ENCODE measurements around the gene FAXC.

FAXC gene

GRCh38 chr6:99349171-99350141, at the start of gene FAXC:
TSS of gene FAXC (minus strand) at chr6:99349674. CDS start at chr6:99349372, 302 bp downstream.
- DNase-seq (ENCODE audit: low spot score): peak; percentile 57

- DNase-seq (ENCODE audit: low spot score): peak; percentile 19
Measured at GRCh38 chr6:99397287-99397686, 47.8 kb upstream of the FAXC start.

- peak; percentile 81 for DNase-seq (ENCODE audit: low spot score)
Measured at GRCh38 chr6:99393698-99394531, 44.4 kb upstream of the FAXC start, which contains the start of gene COQ3. TSS of gene COQ3 (minus strand) at chr6:99394195. CDS start at chr6:99394179, 16 bp downstream.

- peak; percentile 27 for DNase-seq (ENCODE audit: low spot score)
Measured at GRCh38 chr6:99393366-99393697, 43.9 kb upstream of the FAXC start.

GRCh38 chr6:99390896-99391295, 41.4 kb upstream of the FAXC start:
- DNase-seq (ENCODE audit: low spot score): no peak

- DNase-seq (ENCODE audit: low spot score): no peak
Measured at GRCh38 chr6:99384507-99384906, 35.0 kb upstream of the FAXC start.

- DNase-seq (ENCODE audit: low spot score): no peak
Measured at GRCh38 chr6:99378636-99379035, 29.2 kb upstream of the FAXC start.

GRCh38 chr6:99369533-99369932, 20.1 kb upstream of the FAXC start:
- no peak for DNase-seq (ENCODE audit: low spot score)

- peak; percentile 23 for DNase-seq (ENCODE audit: low spot score)
Measured at GRCh38 chr6:99366852-99367251, 17.4 kb upstream of the FAXC start.

- DNase-seq (ENCODE audit: low spot score): no peak
Measured at GRCh38 chr6:99364026-99364425, 14.6 kb upstream of the FAXC start.

GRCh38 chr6:99362678-99363268, 13.3 kb upstream of the FAXC start:
- no peak for DNase-seq (ENCODE audit: low spot score)

- DNase-seq (ENCODE audit: low spot score): no peak
Measured at GRCh38 chr6:99359800-99360199, 10.3 kb upstream of the FAXC start.

- no peak for DNase-seq (ENCODE audit: low spot score)
Measured at GRCh38 chr6:99356641-99357040, 7.2 kb upstream of the FAXC start.

- no peak for DNase-seq (ENCODE audit: low spot score)
Measured at GRCh38 chr6:99354983-99355382, 5.5 kb upstream of the FAXC start.

- DNase-seq (ENCODE audit: low spot score): no peak
Measured at GRCh38 chr6:99353126-99353525, 3.7 kb upstream of the FAXC start.

GRCh38 chr6:99350573-99350972, 1.1 kb upstream of the FAXC start:
- DNase-seq (ENCODE audit: low spot score): no peak

GRCh38 chr6:99348288-99349170, 945 bp downstream of the FAXC start:
- no peak for DNase-seq (ENCODE audit: low spot score)

GRCh38 chr6:99347804-99348203, 1.7 kb downstream of the FAXC start:
- no peak for DNase-seq (ENCODE audit: low spot score)

- DNase-seq (ENCODE audit: low spot score): no peak
Measured at GRCh38 chr6:99346595-99346994, 2.9 kb downstream of the FAXC start.

- DNase-seq (ENCODE audit: low spot score): no peak
Measured at GRCh38 chr6:99345164-99345563, 4.3 kb downstream of the FAXC start.

GRCh38 chr6:99344289-99344688, 5.2 kb downstream of the FAXC start:
- DNase-seq (ENCODE audit: low spot score): peak; percentile 22

Measured in RKO (cell line).